B cell (primary cell): ENCODE data around the gene RDH14. TPM values are rescaled to one million over a fixed set of nuclear protein-coding genes. Genes with fewer than 3 reads are reported as not detected.

Source experiments
- ATAC-seq: fragments of 200-7000 bp; cut with Tn5 transposase; one replicate; pipeline ENCODE4 v1.10.0; 2021; ENCODE audit warnings: low read depth, mild to moderate bottlenecking, moderate number of reproducible peaks, moderate library complexity
- CTCF ChIA-PET: fragments of 350-600 bp; sonication (Branson Sonifier 250); formaldehyde crosslinking; loops from one replicate; lab custom pipeline; 2021; ENCODE audit warnings: antibody characterized with exemption, inconsistent platforms; lab: Charles Lee
- POLR2A ChIA-PET: fragments of 350-600 bp; sonication (Branson Sonifier 250); formaldehyde crosslinking; loops from one replicate; lab custom pipeline; 2021; ENCODE audit warnings: antibody characterized with exemption; lab: Charles Lee
- DNase-seq: peaks from one replicate; pipeline ENCODE4 v3.0.0; 2013
- H2AFZ ChIP-seq: 2 replicates; pipeline ENCODE4 v1.6.1; 2012; ENCODE audit warnings: mild to moderate bottlenecking, low read depth, low read length; ENCODE audit not compliant: insufficient read depth, poor library complexity, severe bottlenecking
- H3K27ac ChIP-seq, 2 donors: 1 replicate in 1 of 2; 2 replicates in 1 of 2; pipeline ENCODE4 v1.5.1; 2012 to 2013; ENCODE audit warnings: low read length in 2 of 2, mild to moderate bottlenecking in 2 of 2, moderate library complexity in 1 of 2
- H3K27me3 ChIP-seq, 4 experiments: fragments of 200-600 bp in 1 of 4; sonication (generic) in 1 of 4; replicated peaks in 1 of 4; 1 replicate in 2 of 4; 2 replicates in 2 of 4; pipeline versions ENCODE4 v1.6.1 to v1.7.0; 2013 to 2016; ENCODE audit warnings: low read length in 3 of 4, mild to moderate bottlenecking in 2 of 4, mixed read lengths in 1 of 4, moderate library complexity in 1 of 4; ENCODE audit not compliant: insufficient read depth in 4 of 4, control insufficient read depth in 3 of 4; ENCODE audit errors: control extremely low read depth in 1 of 4
- H3K36me3 ChIP-seq, 2 experiments: replicated peaks in 1 of 2; 1 replicate in 1 of 2; 2 replicates in 1 of 2; pipeline versions ENCODE4 v1.6.1 to v1.7.1; 2013; ENCODE audit warnings: low read length in 1 of 2; ENCODE audit not compliant: insufficient read depth in 2 of 2, control insufficient read depth in 1 of 2; ENCODE audit errors: control extremely low read depth in 1 of 2, extremely low read depth in 1 of 2
- H3K4me1 ChIP-seq, 2 donors: fragments of 200-600 bp in 1 of 2; sonication (generic) in 1 of 2; 1 replicate in 1 of 2; 2 replicates in 1 of 2; pipeline versions ENCODE4 v1.5.1 to v1.6.1; 2013 to 2017; ENCODE audit warnings: low read length in 2 of 2; ENCODE audit not compliant: control insufficient read depth in 2 of 2, insufficient read depth in 2 of 2
- H3K4me2 ChIP-seq: replicated peaks from 2 replicates; pipeline ENCODE3; 2012; ENCODE audit warnings: mild to moderate bottlenecking, low read depth, low read length; ENCODE audit not compliant: poor library complexity, severe bottlenecking
- H3K4me3 ChIP-seq, 5 experiments: fragments of 200-600 bp in 1 of 5; sonication (generic) in 1 of 5; 1 replicate in 3 of 5; 2 replicates in 2 of 5; pipeline versions ENCODE4 v1.5.1 to v1.7.0; 2011 to 2016; ENCODE audit warnings: low read length in 4 of 5, mild to moderate bottlenecking in 4 of 5, low read depth in 2 of 5, control low read depth in 1 of 5, moderate library complexity in 1 of 5; ENCODE audit not compliant: insufficient read depth in 1 of 5; ENCODE audit errors: control extremely low read depth in 1 of 5, extremely low read depth in 1 of 5
- H3K79me2 ChIP-seq: fragments of 200-600 bp; sonication (generic); one replicate; pipeline ENCODE4 v1.6.0; 2016; ENCODE audit warnings: low read length; ENCODE audit not compliant: control insufficient read depth, insufficient read depth
- H3K9ac ChIP-seq: fragments of 200-600 bp; sonication (generic); 2 replicates; pipeline ENCODE4 v1.6.1; 2017; ENCODE audit warnings: mild to moderate bottlenecking, low read length, moderate library complexity
- H3K9me3 ChIP-seq, 3 donors: one replicate each; pipeline versions ENCODE4 v1.6.1 to v1.7.1; 2013; ENCODE audit warnings: low read length in 2 of 3; ENCODE audit not compliant: control insufficient read depth in 2 of 3, insufficient read depth in 1 of 3; ENCODE audit errors: control extremely low read depth in 1 of 3
- H4K20me1 ChIP-seq: 2 replicates; pipeline ENCODE4 v1.6.0; 2012; ENCODE audit warnings: mild to moderate bottlenecking, low read length; ENCODE audit not compliant: insufficient read depth, control insufficient read depth, poor library complexity, severe bottlenecking
- H3K27ac Mint-ChIP-seq: one replicate; pipeline ENCODE4 v1.8.0; 2021; ENCODE audit warnings: mixed read lengths
- H3K27me3 Mint-ChIP-seq: one replicate; pipeline ENCODE4 v1.8.0; 2021; ENCODE audit warnings: mixed read lengths
- H3K4me1 Mint-ChIP-seq: one replicate; pipeline ENCODE4 v1.8.0; 2021; ENCODE audit warnings: mixed read lengths
- H3K4me3 Mint-ChIP-seq: one replicate; pipeline ENCODE4 v1.8.0; 2021; ENCODE audit warnings: mixed read lengths
- H3K9me3 Mint-ChIP-seq: one replicate; pipeline ENCODE4 v1.8.0; 2022; ENCODE audit warnings: mixed read lengths; ENCODE audit not compliant: insufficient read depth
- EZH2 ChIP-seq: IDR thresholded peaks from 2 replicates; pipeline ENCODE4 v1.6.1; 2012; ENCODE audit warnings: borderline replicate concordance, low read depth, mild to moderate bottlenecking, moderate library complexity, low read length; ENCODE audit not compliant: insufficient read depth, poor library complexity, severe bottlenecking
- WGBS: methylation state at CpG from one replicate; pipeline ENCODE4 v1.1.5; 2013; ENCODE audit warnings: missing lambda C conversion rate; ENCODE audit not compliant: insufficient coverage; 5-methylcytosine and 5-hydroxymethylcytosine counted together
- intact Hi-C: fragments of 100-400 bp; cut with micrococcal nuclease; formaldehyde crosslinking; loops from one replicate; pipeline ENCODE4 v1.10.0; 2022
- polyA plus RNA-seq: library from polyadenylated mRNA; depleted of rRNA; stranded (reverse); fragments of >200 nt; gene quantifications from 2 replicates; pipeline ENCODE4 v1.2.3, GENCODE V29; 2012
- total RNA-seq, 2 donors: library from RNA; stranded (reverse); fragments of 120-200 nt in 1 of 2; gene quantifications; 1 replicate in 1 of 2; 2 replicates in 1 of 2; pipeline versions ENCODE4 v1.2.3 to v1.2.4, GENCODE V29; 2013 to 2022
- TF ChIP-seq, protein P1 (sequence below): fragments of 200-600 bp; IDR thresholded peaks from one replicate; pipeline ENCODE4 v1.8.0; 2022; ENCODE audit warnings: antibody characterized with exemption, mild to moderate bottlenecking

The RDH14 gene
- total and polyA plus RNA-seq, 2 donors (not counting 1 experiment from before 2014, with no cell fraction given) = 9.6 to 18.5 TPM

DNA sequence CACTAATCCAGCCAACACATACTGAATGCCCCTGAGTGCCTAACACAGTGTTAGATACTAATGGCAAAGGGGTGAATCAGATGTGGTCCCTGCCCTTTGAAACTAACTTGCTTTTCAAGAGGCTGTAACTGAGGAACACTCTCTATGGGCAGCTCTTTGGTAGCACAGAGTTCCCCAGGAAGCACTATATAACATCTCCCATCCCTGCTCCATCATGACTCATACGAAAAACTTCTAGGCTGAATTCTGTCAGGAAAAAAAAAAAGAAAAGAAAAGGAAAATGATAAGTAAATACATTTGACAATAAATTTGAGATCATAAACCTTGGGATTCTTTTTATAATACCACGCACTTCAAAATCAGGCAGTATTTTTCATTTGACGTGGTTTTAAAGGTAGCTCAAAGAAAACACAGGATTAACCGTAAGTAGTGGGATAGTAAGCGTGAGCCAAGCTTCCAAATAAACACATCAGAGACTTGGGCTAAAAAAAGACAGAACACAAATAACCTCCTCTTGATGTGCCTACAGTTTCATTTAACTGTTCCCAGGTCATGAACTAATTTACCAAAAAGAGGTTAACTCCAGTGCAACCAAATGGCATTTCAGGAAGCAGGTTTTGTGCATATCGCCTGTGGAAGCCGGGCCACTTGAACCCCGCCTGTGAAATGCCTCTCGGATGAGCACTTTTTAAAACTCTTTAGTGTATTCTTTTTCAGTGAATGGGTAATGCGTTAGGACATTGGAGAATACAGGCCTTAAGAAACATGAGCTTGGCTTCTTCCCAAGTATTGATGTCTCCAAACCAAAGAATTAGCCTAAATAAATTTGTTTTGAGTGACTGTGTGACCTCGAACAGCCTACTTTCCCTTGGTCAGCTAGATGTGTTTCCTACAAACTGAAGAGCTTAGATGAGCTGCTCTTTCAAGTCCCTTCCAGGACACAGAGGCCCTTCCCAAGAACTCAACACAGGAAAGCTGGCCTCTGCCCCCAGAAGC, 42.0 kb downstream of the RDH14 start:
- no peaks in the 10 kb centered on the region for H3K4me1 Mint-ChIP-seq
- no peak overlapping the region for H3K4me3 Mint-ChIP-seq
- H3K9ac ChIP-seq = no peak overlapping the region
- H3K9me3 Mint-ChIP-seq = no peaks in the 10 kb centered on the region
- no peaks in the 10 kb centered on the region for H4K20me1 ChIP-seq
- intact Hi-C loops = no loop called here
- 94% methylated on average over 8 of the region's 11 CpGs for WGBS
- ATAC-seq (no peak), DNase-seq (no peak)
- peaks cover 0 to 13% (median 2%) of the 10 kb centered on the region in 4 experiments for H3K27me3 ChIP-seq
- POLR2A ChIA-PET = no interaction called here
- no peak overlapping the region for H3K4me3 ChIP-seq
- H3K9me3 ChIP-seq = no peaks in the 10 kb centered on the region
- no peaks in the 10 kb centered on the region for H3K36me3 ChIP-seq
- CTCF ChIA-PET = interaction anchor here (0.8 to 6.5 kb wide), 10 partner anchors 9 to 1358 kb away, joined by 3 to 103 read pairs (median 3); no protein-coding TSS in a partner anchor
- H3K27ac ChIP-seq = no peak overlapping the region
- no peak overlapping the region for H3K27ac Mint-ChIP-seq
- H3K79me2 ChIP-seq = no peaks in the 10 kb centered on the region
- TF ChIP-seq EZH2 = no peak
- TF ChIP-seq, protein P1, sequence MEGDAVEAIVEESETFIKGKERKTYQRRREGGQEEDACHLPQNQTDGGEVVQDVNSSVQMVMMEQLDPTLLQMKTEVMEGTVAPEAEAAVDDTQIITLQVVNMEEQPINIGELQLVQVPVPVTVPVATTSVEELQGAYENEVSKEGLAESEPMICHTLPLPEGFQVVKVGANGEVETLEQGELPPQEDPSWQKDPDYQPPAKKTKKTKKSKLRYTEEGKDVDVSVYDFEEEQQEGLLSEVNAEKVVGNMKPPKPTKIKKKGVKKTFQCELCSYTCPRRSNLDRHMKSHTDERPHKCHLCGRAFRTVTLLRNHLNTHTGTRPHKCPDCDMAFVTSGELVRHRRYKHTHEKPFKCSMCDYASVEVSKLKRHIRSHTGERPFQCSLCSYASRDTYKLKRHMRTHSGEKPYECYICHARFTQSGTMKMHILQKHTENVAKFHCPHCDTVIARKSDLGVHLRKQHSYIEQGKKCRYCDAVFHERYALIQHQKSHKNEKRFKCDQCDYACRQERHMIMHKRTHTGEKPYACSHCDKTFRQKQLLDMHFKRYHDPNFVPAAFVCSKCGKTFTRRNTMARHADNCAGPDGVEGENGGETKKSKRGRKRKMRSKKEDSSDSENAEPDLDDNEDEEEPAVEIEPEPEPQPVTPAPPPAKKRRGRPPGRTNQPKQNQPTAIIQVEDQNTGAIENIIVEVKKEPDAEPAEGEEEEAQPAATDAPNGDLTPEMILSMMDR = no peak
- no peak overlapping the region for H3K4me2 ChIP-seq
- H3K27me3 Mint-ChIP-seq = peaks cover 29% of the 10 kb centered on the region
- H2AFZ ChIP-seq = no peak overlapping the region
- no peaks in the 10 kb centered on the region for H3K4me1 ChIP-seq

DNA sequence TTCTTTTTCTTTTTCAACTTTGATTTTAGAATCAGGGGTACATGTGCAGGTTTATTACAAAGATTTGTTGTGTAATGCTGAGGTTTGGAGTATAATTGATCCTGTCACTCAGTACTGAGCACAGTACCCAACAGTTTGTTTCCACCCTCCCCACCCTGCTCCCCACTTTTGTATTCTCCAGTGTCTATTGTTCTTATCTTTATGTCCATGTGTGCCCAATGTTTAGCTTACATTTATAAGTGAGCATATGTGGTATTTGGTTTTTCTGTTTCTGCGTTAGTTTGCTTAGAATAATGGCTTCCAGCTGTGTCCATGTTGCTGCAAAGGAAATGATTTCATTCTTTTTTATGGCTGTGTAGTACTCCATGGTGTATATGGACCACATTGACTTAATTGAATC, 43.1 kb downstream of the RDH14 start:
- Mint-ChIP-seq H3K4me1 (no peaks in the 10 kb centered on the region), H3K4me3 (no peak overlapping the region), H3K27ac (no peak overlapping the region), H3K9me3 (no peaks in the 10 kb centered on the region), H3K27me3 (peaks cover 33% of the 10 kb centered on the region)
- no peak overlapping the region for H3K4me2 ChIP-seq
- H3K27me3 ChIP-seq = peaks cover 0 to 13% (median 2%) of the 10 kb centered on the region in 4 experiments
- H4K20me1 ChIP-seq = no peaks in the 10 kb centered on the region
- no peak overlapping the region for H3K27ac ChIP-seq
- no peaks in the 10 kb centered on the region for H3K36me3 ChIP-seq
- no peaks in the 10 kb centered on the region for H3K4me1 ChIP-seq
- no peaks in the 10 kb centered on the region for H3K79me2 ChIP-seq
- WGBS = no CpG with 5 or more reads among the region's 1 CpG
- ATAC-seq (no peak), DNase-seq (no peak)
- no peak overlapping the region for H2AFZ ChIP-seq
- H3K9ac ChIP-seq = no peak overlapping the region
- ChIA-PET POLR2A (no interaction called here), CTCF (interaction anchor here (0.9 to 6.5 kb wide), 5 partner anchors 10 to 1345 kb away, joined by 3 to 103 read pairs (median 5); no protein-coding TSS in a partner anchor)
- H3K4me3 ChIP-seq = no peak overlapping the region
- H3K9me3 ChIP-seq = no peaks in the 10 kb centered on the region
- no peak for TF ChIP-seq EZH2
- TF ChIP-seq, protein P1 = no peak
- intact Hi-C loops = no loop called here
